ENCODE data around the gene POLDIP2.

Gene POLDIP2

GRCh38 chr17:28357061-28357900 lies at the start of gene POLDIP2:
Gene POLDIP2 (minus strand): TSS chr17:28357527. CDS start chr17:28357448, 79 bp downstream.
- peak; percentile 97 for DNase-seq

GRCh38 chr17:28406473-28406814 lies 49.1 kb upstream of the POLDIP2 start:
- DNase-seq, result no peak

- DNase-seq, result peak; percentile 77
These were observed 48.5 kb upstream of the POLDIP2 start, which contains the start of gene SLC46A1 for GRCh38 chr17:28405632-28406472. Gene SLC46A1 (minus strand): TSS chr17:28406212. CDS start chr17:28406114, 98 bp downstream.

- DNase-seq, result no peak
These were observed 47.7 kb upstream of the POLDIP2 start for GRCh38 chr17:28404812-28405570.

GRCh38 chr17:28404461-28404811 lies 47.1 kb upstream of the POLDIP2 start:
- no peak for DNase-seq

- no peak for DNase-seq
These were observed 46.7 kb upstream of the POLDIP2 start for GRCh38 chr17:28404007-28404406.

- DNase-seq, result no peak
These were observed 45.5 kb upstream of the POLDIP2 start for GRCh38 chr17:28402844-28403243.

GRCh38 chr17:28402224-28402630 lies 44.9 kb upstream of the POLDIP2 start:
- no peak for DNase-seq

- DNase-seq, result no peak
These were observed 42.5 kb upstream of the POLDIP2 start for GRCh38 chr17:28399808-28400207.

- DNase-seq, result no peak
These were observed 41.1 kb upstream of the POLDIP2 start for GRCh38 chr17:28398280-28398981.

GRCh38 chr17:28397687-28398279 lies 40.5 kb upstream of the POLDIP2 start:
- no peak for DNase-seq

GRCh38 chr17:28397275-28397674 lies 39.9 kb upstream of the POLDIP2 start:
- DNase-seq, result no peak

GRCh38 chr17:28396635-28397239 lies 39.4 kb upstream of the POLDIP2 start:
- DNase-seq, result no peak

GRCh38 chr17:28395968-28396367 lies 38.6 kb upstream of the POLDIP2 start:
- no peak for DNase-seq

- no peak for DNase-seq
These were observed 38.1 kb upstream of the POLDIP2 start for GRCh38 chr17:28395426-28395825.

- DNase-seq, result no peak
These were observed 37.2 kb upstream of the POLDIP2 start for GRCh38 chr17:28394337-28395116.

GRCh38 chr17:28392491-28392890 lies 35.2 kb upstream of the POLDIP2 start:
- DNase-seq, result no peak

GRCh38 chr17:28391401-28391800 lies 34.1 kb upstream of the POLDIP2 start:
- DNase-seq, result no peak

- DNase-seq, result no peak
These were observed 33.7 kb upstream of the POLDIP2 start for GRCh38 chr17:28390984-28391383.

- DNase-seq, result no peak
These were observed 33.2 kb upstream of the POLDIP2 start for GRCh38 chr17:28390563-28390962.

- no peak for DNase-seq
These were observed 32.8 kb upstream of the POLDIP2 start for GRCh38 chr17:28390141-28390540.
